ENCODE data around the gene ASPM. TPM values are rescaled to one million over a fixed set of nuclear protein-coding genes. Genes with fewer than 3 reads are reported as not detected.
"Not testable (repeated sequence)": the region's sequence is repeated elsewhere in the genome, so short reads cannot be mapped to it uniquely, and the experiment has no call there.

ASPM gene
- total RNA-seq, 2 experiments from 2014 or later = 37.1 to 37.3 TPM

- H3K36me3 Mint-ChIP-seq (ENCODE audit: low read depth) = no peaks in the 10 kb centered on the region
These were observed 109.6 kb downstream of the ASPM start for GRCh38 chr1:197036861-197037260.

GRCh38 chr1:197034631-197035339, 111.7 kb downstream of the ASPM start:
- POLR2A ChIA-PET; CTCF ChIA-PET; H3K9me3 Mint-ChIP-seq; H3K4me1 Mint-ChIP-seq (ENCODE audit: low read depth); ATAC-seq; intact Hi-C loops (cut with micrococcal nuclease); H3K4me3 Mint-ChIP-seq; DNase-seq; H3K27ac Mint-ChIP-seq; H3K36me3 Mint-ChIP-seq (ENCODE audit: low read depth): not testable (repeated sequence)
- H3K27me3 Mint-ChIP-seq = peaks cover 10% of the 10 kb centered on the region

More at GRCh38 chr1:197036861-197037260, 109.6 kb downstream of the ASPM start:
- Mint-ChIP-seq H3K4me1 (ENCODE audit: low read depth) (peaks cover 3% of the 10 kb centered on the region), H3K27me3 (peaks cover 13% of the 10 kb centered on the region), H3K4me3 (no peak overlapping the region), H3K9me3 (no peaks in the 10 kb centered on the region), H3K27ac (no peak overlapping the region)
- no peak for ATAC-seq
- CTCF ChIA-PET = no interaction called here
- DNase-seq = no peak
- TF ChIP-seq CTCF (IDR thresholded peaks at IDR 0.05) = no peak
- POLR2A ChIA-PET = no interaction called here
- intact Hi-C loops (cut with micrococcal nuclease) = no loop called here

Other genes starting within 250 kb of the ASPM start
- gene CFHR2, start 202.9 kb downstream of the ASPM start, total RNA-seq = not detected
- gene CFHR5, start 169.1 kb downstream of the ASPM start, total RNA-seq = not detected
- gene F13B, start 79.4 kb downstream of the ASPM start, total RNA-seq = not detected
- gene ZBTB41, start 54.6 kb upstream of the ASPM start, total RNA-seq = 1 to 10 TPM; 5.4 to 5.5 TPM
- not detected for gene CRB1, start 121.6 kb upstream of the ASPM start, total RNA-seq

All from activated CD8-positive, alpha-beta T cell treated with anti-CD3 and anti-CD28 coated beads for 36 hours (primary cell).